GM12891 (cell line): ENCODE results near the gene BLM.

ENCODE experiments used
- POLR2A ChIP-seq: IDR thresholded peaks from 2 replicates; pipeline ENCODE4 v1.6.1; 2011; ENCODE audit warnings: low read depth, low read length, control low read depth
- POLR2AphosphoS5 ChIP-seq: IDR thresholded peaks from 2 replicates; pipeline ENCODE4 v1.6.1; 2011; ENCODE audit warnings: low read depth, low read length, control low read depth
- TAF1 ChIP-seq: IDR thresholded peaks from 2 replicates; pipeline ENCODE4 v1.6.1; 2011; ENCODE audit warnings: low read depth, low read length, control low read depth

DNA sequence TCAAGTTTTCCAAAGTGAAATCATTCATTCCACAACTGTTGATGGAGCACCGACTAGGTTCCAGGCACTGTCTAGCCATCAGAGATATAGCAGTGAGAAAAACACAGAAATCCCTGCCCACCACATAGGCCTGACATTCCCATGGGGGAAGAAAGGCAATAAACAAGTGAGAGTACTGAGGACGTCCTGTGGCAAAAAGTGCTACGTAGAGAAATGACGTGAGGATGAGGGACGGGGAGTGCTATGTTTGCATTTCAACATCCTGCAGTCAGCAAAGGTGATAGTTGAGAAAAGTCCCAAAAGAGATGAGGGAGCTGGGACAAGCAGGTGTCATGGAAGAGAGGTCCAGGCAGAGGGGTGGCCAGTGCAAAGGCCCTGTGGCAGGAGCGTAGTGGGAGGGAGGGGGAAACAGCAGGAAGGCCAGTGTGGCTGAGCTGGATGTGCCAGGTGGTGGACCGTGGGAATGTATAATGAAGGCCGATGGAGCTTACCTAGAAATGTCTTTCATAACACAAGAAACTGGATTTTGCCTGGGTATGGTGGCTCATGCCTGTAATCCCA is 140.8 kb downstream of the BLM start:
- TF ChIP-seq POLR2A (no peak), POLR2AphosphoS5 (no peak), TAF1 (no peak)
